Lung (tissue), 12 donors: ENCODE results near the gene ZNF175. TPM values are rescaled to one million over a fixed set of nuclear protein-coding genes. Genes with fewer than 3 reads are reported as not detected.

ENCODE experiments used
- ATAC-seq: fragments of 200-7000 bp; cut with Tn5 transposase; one replicate; pipeline ENCODE4 v1.9.1; 2020; ENCODE audit warnings: moderate number of reproducible peaks; ENCODE audit not compliant: insufficient read depth, low FRiP score
- DNase-seq, 3 donors: peaks; one replicate each; pipeline ENCODE4 v3.0.0-alpha.2; 2013 to 2017
- H3K27ac ChIP-seq, 2 donors: one replicate each; pipeline ENCODE4 v1.5.1; 2013; ENCODE audit warnings: mild to moderate bottlenecking in 2 of 2, moderate library complexity in 2 of 2, control low read depth in 1 of 2, inconsistent platforms in 1 of 2, low read depth in 1 of 2, low read length in 1 of 2
- H3K27me3 ChIP-seq, 3 donors: one replicate each; pipeline ENCODE4 v1.5.1; 2013; ENCODE audit warnings: low read length in 2 of 3; ENCODE audit not compliant: control insufficient read depth in 3 of 3, insufficient read depth in 3 of 3
- H3K36me3 ChIP-seq, 4 donors: one replicate each; pipeline ENCODE4 v1.5.1; 2013; ENCODE audit warnings: low read length in 4 of 4, mild to moderate bottlenecking in 1 of 4, moderate library complexity in 1 of 4; ENCODE audit not compliant: control insufficient read depth in 4 of 4, insufficient read depth in 4 of 4
- H3K4me1 ChIP-seq, 5 donors: one replicate each; pipeline ENCODE4 v1.5.1; 2013; ENCODE audit warnings: low read length in 5 of 5, mild to moderate bottlenecking in 2 of 5, moderate library complexity in 1 of 5; ENCODE audit not compliant: control insufficient read depth in 5 of 5, insufficient read depth in 5 of 5
- H3K4me3 ChIP-seq: one replicate; pipeline ENCODE4 v1.5.1; 2013; ENCODE audit warnings: mild to moderate bottlenecking, control low read depth, moderate library complexity
- H3K9ac ChIP-seq, 2 donors: one replicate each; pipeline ENCODE4 v1.5.1; 2013; ENCODE audit warnings: low read length in 2 of 2, control low read depth in 1 of 2; ENCODE audit not compliant: insufficient read depth in 1 of 2
- H3K9me3 ChIP-seq, 4 donors: one replicate each; pipeline ENCODE4 v1.5.1; 2013; ENCODE audit warnings: low read length in 3 of 4, mild to moderate bottlenecking in 1 of 4, moderate library complexity in 1 of 4; ENCODE audit not compliant: control insufficient read depth in 4 of 4, insufficient read depth in 3 of 4
- WGBS, 2 donors: extraction: QIAGEN DNeasy Blood & Tissue Kit; methylation state at CpG; one replicate each; pipeline ENCODE4 v1.1.7; 2013; 5-methylcytosine and 5-hydroxymethylcytosine counted together
- polyA plus RNA-seq, 2 donors: library from polyadenylated mRNA; stranded (reverse); fragments of 200-250 nt; gene quantifications; one replicate each; pipeline ENCODE4 v1.2.1, GENCODE V29; 2013
- total RNA-seq, 2 donors: library from RNA; depleted of rRNA in 1 of 2; stranded (reverse); fragments of >200 nt in 1 of 2; gene quantifications; one replicate each; pipeline ENCODE4 v1.2.1, GENCODE V29; 2014 to 2021
- TF ChIP-seq, protein P1 (sequence below): IDR thresholded peaks from 2 replicates; pipeline ENCODE4 v1.5.1; 2012; ENCODE audit warnings: mild to moderate bottlenecking; ENCODE audit errors: control extremely low read depth, extremely low read depth
- donor health status: control.
- donor health status: control.
- donor health status: Bipolar disorder and iron deficiency.
- donor health status: healthy.
- donor health status: DM: yes; HTN: yes; CAD: no.

The ZNF175 gene
- total and polyA plus RNA-seq, 4 donors, result 2.5 to 11.4 (median 5.9) TPM

GRCh38 chr19:51607920-51608562 is 37.0 kb downstream of the ZNF175 start:
- ATAC-seq (no peak), DNase-seq (peak; percentile 77 to 82 (median 80))
- Histone ChIP-seq H3K9ac (no peak overlapping the region), H3K27me3 (no peaks in the 10 kb centered on the region), H3K9me3 (peaks cover 0 to 7% (median 0%) of the 10 kb centered on the region in 4 donors), H3K27ac (no peak overlapping the region), H3K36me3 (no peaks in the 10 kb centered on the region), H3K4me3 (no peak overlapping the region), H3K4me1 (no peaks in the 10 kb centered on the region)
- TF ChIP-seq, protein P1, sequence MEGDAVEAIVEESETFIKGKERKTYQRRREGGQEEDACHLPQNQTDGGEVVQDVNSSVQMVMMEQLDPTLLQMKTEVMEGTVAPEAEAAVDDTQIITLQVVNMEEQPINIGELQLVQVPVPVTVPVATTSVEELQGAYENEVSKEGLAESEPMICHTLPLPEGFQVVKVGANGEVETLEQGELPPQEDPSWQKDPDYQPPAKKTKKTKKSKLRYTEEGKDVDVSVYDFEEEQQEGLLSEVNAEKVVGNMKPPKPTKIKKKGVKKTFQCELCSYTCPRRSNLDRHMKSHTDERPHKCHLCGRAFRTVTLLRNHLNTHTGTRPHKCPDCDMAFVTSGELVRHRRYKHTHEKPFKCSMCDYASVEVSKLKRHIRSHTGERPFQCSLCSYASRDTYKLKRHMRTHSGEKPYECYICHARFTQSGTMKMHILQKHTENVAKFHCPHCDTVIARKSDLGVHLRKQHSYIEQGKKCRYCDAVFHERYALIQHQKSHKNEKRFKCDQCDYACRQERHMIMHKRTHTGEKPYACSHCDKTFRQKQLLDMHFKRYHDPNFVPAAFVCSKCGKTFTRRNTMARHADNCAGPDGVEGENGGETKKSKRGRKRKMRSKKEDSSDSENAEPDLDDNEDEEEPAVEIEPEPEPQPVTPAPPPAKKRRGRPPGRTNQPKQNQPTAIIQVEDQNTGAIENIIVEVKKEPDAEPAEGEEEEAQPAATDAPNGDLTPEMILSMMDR, result peak; percentile 35
- 24 to 28% methylated on average over 13 of the region's 13 CpGs for WGBS, 2 donors

DNA sequence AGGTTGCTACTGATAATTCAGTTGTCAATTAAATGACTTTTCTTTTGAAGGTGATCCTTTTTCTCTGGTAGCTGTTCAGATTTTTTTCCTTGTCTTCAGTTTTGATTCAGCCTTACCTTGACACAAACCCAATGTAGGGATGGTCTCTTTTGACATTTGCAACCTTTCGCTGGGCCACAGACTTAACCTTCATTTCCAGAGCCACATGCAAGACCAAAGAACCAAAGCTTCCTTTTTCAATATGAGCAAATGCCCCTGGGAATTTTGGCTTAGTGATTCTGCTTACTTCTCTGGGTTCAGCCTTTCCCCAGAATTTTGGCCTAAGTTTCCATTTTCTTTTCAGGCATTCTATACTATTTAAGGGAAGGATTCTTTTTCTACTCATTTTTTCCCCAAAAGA is 39.5 kb downstream of the ZNF175 start:
- 75 to 94% methylated on average over 1 of the region's 1 CpG for WGBS, 2 donors
- H3K27ac ChIP-seq, result no peak overlapping the region
- H3K4me1 ChIP-seq, result no peaks in the 10 kb centered on the region
- no peak for DNase-seq
- H3K27me3 ChIP-seq, result no peaks in the 10 kb centered on the region
- H3K9ac ChIP-seq, result no peak overlapping the region
- peaks cover 0 to 9% (median 0%) of the 10 kb centered on the region in 4 donors for H3K9me3 ChIP-seq
- no peaks in the 10 kb centered on the region for H3K36me3 ChIP-seq
- no peak overlapping the region for H3K4me3 ChIP-seq
- TF ChIP-seq, protein P1, result no peak
- no peak for ATAC-seq

- Histone ChIP-seq H3K27ac (no peak overlapping the region), H3K9me3 (peaks cover 0 to 9% (median 0%) of the 10 kb centered on the region in 4 donors), H3K4me3 (no peak overlapping the region), H3K4me1 (no peaks in the 10 kb centered on the region), H3K9ac (no peak overlapping the region), H3K27me3 (no peaks in the 10 kb centered on the region), H3K36me3 (no peaks in the 10 kb centered on the region)
- ATAC-seq (no peak), DNase-seq (no peak)
- TF ChIP-seq, protein P1, result no peak
- 70 to 74% methylated on average over 5 of the region's 5 CpGs for WGBS, 2 donors
These were observed 43.7 kb downstream of the ZNF175 start for GRCh38 chr19:51614789-51615188.

GRCh38 chr19:51615991-51616390 is 44.9 kb downstream of the ZNF175 start:
- H3K9ac ChIP-seq, result no peak overlapping the region
- no peaks in the 10 kb centered on the region for H3K4me1 ChIP-seq
- TF ChIP-seq, protein P1, result no peak
- DNase-seq (no peak), ATAC-seq (no peak)
- no peaks in the 10 kb centered on the region for H3K27me3 ChIP-seq
- H3K27ac ChIP-seq, result no peak overlapping the region
- no peaks in the 10 kb centered on the region for H3K36me3 ChIP-seq
- WGBS, 2 donors, result 78 to 94% methylated on average over 7 of the region's 7 CpGs
- no peak overlapping the region for H3K4me3 ChIP-seq
- peaks cover 0 to 9% (median 0%) of the 10 kb centered on the region in 4 donors for H3K9me3 ChIP-seq
